ENCODE measurements around the gene ADGRG4.

- no peak for TF ChIP-seq CTCF (IDR thresholded peaks at IDR 0.05)
- TF ChIP-seq POLR2A (IDR thresholded peaks at IDR 0.05) = no peak
Observed at GRCh38 chrX:136262243-136262642, 38.5 kb upstream of the ADGRG4 start.

Data from testis (tissue), 2 donors.